Fibroblast of skin of back (primary cell): Measurements from ENCODE around the gene VWA5A.
"Not testable (repeated sequence)": the region's sequence is repeated elsewhere in the genome, so short reads cannot be mapped to it uniquely, and the experiment has no call there.

Source experiments
- DNase-seq: peaks from one replicate; pipeline ENCODE4 v3.0.0-alpha.2; 2013

VWA5A gene

DNA sequence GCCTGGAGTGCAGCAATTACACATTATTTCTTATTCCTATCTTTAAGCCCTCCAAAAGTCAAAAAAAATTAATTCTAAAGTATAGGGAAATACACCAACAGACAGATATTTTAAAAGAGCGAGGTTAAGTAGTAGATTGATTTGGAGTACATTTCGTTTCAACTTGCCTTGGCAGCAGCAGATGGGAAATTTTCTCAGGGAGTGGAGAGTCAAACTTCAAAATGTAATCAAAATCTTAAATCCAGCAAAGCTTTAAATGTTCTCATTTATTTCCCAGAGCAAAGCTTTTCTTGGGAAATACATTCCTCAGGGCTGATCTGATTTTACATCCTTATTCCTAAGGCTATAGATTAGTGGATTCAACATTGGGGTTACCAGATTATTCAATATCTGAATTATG lies 21.9 kb upstream of the VWA5A start:
- no peak for DNase-seq

DNA sequence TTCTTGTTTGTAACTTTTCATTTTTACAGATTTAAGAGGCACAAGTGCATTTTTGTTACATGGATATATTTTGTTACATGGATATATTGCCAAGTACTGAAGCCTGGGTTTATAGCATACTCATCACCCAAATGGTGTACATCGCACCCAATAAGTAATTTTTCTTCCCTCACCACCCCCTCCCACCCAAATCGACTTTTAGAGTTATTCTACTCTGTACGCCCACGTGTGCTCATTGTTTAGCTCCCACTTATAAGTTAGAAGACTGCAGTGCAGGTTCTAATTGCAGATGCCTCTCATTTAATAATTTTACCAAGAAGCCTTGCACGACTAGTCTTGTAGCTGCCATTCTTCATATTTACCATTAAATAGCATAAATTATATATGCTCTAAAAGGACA lies 20.5 kb upstream of the VWA5A start:
- DNase-seq = no peak

DNA sequence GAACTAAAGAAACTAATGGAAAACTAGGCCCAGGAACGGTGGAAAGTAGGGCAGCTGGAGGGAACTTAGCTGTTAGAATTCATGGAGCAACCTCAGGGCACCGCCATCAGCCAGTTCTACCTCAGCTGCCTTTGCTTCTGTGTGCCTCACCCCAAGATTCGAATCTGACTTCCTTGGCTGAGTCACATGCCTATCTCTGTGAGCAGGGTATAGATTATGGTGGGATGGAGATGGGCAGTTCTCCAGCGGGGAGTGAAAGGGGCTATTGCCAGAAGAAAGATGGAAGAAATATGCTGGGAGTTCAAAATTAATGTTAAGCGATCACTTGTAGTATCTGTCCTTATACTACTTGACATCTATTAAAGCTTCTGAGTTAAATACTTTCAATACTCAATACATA lies 18.9 kb upstream of the VWA5A start:
- DNase-seq = no peak

DNA sequence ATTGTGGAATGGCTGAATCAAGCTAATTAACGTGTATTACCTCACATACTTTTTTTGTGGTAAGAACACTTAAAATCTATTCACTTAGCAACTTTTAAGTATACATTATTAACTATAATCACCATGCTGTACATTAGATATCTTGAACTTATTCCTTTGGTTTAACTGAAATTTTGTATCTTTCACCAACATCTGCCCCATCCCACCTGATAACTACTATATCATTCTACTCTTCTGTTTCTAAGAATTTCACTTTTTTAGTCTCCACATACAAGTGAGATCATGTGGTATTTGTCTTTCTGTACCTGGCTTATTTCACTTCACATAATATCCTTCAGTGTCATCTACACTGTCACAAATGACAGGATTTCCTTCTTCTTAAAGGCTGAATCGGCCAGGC lies 17.1 kb upstream of the VWA5A start:
- DNase-seq = no peak

DNA sequence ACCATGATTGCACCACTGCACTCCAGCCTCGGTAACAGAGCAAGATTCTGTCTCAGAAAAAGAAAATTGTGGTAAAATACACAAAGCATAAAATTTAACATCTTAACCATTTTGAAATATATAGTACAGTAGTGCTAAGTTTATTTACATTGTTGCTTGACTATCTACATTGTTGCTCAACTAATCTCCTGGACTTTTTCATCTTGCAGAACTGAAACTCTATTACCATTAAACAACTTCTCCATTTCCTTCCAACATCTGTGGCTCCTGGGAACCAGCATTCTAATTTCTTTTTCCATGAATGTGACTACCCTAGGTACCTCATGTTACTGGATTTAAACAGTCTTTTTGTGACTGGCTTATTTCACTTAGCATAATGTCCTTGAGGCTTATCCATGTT lies 13.5 kb upstream of the VWA5A start:
- no peak for DNase-seq

DNA sequence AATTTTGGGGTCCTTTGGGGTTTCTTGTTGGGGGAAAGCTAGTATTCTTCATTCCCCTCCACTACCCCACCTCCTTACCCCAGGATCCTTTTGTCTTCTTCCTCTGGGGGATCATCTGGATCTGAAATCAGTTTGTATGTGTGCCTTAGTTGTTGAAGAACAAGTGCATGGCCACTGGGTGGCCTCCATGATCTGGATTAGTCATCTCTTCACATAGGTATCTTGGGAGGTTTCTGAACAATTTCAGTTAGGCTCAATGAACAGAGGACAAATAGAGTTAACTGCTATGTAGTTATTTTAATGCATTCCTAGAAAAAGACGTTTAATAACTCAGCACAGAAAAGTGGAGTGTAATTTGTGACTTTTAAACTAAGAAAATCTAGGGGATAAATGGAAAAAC lies 7.1 kb upstream of the VWA5A start:
- peak; percentile 11 for DNase-seq

DNA sequence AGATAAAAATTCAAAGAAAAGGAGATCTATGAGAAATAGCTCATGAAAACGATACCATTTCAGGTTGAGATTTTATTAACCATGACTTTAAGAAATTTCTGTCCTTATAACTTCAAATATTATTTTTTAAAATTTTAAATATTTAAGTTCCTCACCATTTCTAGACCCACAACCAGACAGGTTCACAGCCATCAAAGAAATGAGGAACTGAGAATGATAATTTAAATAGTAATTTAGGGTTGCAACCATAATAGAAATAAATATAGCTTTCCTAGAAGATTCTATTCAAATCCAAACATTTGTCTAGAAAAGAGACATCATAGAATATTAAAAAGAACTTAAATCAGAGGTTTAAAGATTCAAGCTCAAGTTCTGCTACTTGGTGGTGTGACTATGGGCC lies 5.9 kb upstream of the VWA5A start:
- DNase-seq = no peak

DNA sequence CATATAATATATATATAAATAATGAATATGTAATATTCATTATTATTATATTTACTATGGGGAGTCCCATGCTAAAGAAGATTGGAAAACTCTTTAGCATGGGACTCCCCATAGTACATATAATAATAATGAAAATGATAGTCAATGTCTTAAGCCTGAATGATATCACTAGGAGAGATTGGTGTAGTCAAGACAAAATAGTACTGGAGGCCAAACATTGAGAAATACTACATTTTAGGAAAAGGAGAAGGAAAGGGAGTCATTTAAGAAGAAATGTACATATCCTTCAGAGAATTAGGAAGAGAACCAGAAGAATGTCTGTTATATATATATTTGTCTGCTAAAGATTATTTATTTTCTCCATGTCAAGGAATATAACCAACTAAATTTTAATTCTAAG lies 5.0 kb upstream of the VWA5A start:
- no peak for DNase-seq

DNA sequence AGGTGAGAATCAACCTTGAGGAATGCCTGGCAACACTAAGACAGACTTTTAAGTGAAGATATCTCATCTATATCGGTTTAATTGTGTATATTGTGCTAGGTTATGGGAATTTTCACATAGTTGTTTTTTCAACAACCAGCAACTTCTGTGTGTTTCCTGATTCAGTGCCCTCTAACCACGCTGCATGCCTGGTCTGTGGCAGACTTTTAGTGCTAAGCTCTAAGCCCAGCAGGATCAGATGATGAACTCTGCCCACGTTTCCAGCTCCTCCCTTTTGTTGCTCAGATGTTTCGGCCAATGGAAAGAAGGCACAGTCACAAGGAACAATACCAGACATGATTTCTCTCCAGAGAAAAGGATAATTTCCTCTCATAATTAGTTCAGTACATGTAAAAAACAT lies 1.4 kb upstream of the VWA5A start:
- DNase-seq = peak; percentile 9

DNA sequence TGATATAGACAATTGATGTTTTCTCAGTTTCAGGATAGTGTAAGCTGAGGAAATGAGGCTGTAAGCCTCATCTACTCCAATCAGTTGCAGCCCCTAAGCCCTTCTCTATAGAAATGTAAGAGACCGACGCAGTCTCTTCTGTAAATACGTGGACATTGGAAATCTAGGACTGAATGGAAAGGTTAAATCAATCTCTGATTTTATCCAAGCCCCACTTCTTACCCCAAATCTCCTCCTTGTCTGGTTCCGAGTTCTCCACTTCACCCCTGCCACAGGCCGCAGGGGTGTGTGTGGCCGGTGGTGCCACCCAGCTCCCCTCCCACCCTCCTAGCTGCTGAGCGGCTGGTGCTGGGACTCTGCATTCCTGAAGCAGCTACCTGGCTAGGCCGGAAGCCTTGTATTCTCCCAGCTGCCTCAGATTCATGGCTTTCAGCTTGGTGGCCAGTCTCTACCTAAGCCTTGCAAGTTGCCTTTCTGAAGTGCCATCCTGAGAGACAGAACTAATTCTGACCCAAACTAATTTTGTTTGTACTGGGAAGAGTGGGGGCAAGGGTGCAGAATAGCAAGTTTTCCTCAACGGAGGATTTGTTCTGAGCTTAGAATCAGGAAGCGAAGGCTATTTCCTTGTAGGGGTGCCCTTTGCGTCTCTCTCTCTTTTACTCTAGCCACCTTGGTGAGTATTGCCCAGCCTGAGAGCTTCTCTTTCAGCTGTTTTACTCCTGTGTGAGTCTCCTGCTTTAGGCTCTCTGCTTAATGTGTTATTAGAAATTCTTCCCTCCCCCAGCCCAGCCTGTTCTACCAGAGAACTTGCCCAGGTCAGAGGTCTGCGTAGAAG lies 749 bp downstream of the VWA5A start:
- no peak for DNase-seq

DNA sequence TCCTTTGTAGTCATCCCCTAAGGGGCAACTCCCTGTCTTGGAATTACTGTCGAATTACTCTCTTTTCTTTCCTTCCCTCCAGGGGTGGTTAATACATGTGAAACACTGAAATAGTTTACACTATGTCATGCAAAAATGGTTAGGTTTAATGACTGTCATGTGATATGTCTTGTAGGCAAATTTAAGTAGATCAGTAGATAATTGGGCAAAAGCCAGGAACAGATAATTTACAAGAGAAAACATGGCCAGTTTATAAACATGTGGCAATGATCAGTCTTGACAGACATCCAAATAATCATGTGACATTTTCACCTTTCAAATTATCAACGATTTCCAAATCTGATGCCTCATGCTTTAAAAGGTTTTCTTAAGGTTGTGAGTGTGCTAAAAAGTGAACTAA lies 3.9 kb downstream of the VWA5A start:
- no peak for DNase-seq

DNA sequence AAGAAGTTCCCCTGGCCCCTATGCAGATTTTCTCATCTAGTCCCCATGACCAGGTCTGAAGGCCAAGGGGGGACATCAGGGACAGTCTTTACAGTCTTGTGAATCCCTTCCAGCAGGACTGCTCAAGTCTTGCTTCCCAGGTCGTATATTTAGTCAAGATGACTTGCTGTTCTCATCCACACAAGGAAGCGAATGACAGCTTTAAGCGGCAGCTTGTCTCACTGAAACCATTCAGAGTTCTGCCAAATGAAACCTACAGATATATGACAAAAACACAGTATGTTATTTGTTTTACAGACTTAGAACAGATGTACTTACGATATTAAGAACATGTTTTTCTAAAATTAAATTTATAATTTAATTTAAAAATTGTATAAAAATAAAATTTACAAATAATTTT lies 5.6 kb downstream of the VWA5A start:
- no peak for DNase-seq

DNA sequence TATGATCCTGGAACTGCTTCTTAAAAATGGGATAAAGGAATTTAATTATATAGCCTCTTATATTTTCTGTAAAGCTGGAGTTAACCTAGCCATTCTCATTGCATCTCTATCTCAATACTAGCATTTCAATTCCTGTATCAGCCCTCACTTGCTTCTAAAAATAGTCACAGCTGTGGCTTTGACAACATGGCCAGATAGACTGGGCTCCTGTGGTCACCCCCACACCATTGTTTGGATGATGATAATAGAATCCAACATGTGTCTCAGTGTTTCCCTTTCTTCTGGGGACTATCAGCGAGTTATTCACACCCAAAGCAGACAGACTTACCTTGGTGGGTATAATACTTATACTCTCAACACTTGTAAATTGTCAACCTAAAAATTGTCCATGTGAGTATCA lies 6.9 kb downstream of the VWA5A start:
- DNase-seq = no peak

DNA sequence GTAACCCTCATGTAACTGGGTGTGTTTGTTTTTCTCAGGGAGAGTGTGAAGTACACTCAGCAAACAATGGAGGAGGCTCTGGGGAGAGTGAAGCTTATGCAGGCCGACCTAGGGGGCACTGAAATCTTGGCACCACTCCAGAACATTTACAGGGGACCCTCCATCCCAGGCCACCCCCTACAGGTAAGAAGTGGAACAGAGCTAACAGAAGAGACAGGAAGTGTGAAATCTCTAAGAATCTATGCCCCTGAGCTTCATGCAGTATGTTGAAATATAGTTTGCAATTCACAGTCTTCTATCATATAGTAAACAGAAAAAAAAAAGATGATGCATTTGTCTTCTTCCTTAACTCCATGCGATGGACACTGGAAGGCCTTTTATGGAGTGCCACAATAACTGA lies 8.4 kb downstream of the VWA5A start:
- no peak for DNase-seq

DNA sequence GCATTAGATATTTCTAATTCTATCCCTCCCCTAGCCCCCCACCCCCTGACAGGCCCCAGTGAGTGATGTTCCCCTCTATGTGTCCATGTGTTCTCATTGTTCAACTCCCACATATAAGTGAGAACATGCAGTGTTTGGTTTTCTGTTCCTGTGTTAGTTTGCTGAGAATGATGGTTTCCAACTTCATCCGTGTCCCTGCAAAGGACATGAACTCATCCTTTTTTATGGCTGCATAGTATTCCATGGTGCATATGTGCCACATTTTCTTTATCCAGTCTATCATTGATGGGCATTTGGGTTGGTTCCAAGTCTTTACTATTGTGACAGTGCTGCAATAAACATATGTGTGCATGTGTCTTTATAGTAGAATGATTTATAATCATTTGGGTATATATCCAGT lies 11.9 kb downstream of the VWA5A start:
- DNase-seq = not testable (repeated sequence)

DNA sequence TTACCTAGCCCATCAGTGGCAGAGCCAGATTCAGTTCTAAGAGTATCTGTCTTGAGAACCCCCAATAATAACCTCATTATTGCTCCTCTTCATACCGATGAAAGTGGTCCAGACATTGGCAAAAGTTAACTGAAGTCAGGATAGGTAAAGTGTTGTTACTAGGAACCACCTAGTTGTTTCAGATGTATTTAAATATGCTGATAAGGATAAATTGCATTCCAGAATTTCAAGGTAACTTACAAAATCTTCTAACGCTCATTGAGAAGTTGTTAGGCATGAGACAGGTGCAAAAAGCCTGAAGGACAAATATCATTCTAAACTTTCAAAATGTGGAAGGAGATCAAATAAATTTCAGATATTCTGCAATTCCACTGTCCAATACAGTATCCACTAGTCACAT lies 27.8 kb downstream of the VWA5A start:
- no peak for DNase-seq

DNA sequence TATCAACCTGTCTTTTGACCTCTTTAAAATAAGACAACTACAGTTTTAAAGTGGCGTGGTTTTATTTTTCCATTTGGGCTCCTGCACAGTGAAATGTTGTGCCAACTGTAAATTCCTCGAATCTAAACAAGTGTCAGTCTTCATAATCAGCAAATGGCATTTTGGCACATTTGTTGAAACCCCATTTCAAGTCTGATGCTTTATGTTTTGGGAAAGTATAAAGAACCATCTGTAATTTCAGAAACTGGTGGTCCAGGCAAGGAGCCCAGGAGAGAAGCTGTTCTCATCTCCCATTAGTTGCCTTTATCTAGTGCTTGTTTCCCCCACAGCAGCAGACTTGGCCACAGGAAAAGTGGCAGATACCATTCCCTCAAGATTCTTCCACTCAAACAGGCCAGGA lies 32.7 kb downstream of the VWA5A start:
- no peak for DNase-seq

DNA sequence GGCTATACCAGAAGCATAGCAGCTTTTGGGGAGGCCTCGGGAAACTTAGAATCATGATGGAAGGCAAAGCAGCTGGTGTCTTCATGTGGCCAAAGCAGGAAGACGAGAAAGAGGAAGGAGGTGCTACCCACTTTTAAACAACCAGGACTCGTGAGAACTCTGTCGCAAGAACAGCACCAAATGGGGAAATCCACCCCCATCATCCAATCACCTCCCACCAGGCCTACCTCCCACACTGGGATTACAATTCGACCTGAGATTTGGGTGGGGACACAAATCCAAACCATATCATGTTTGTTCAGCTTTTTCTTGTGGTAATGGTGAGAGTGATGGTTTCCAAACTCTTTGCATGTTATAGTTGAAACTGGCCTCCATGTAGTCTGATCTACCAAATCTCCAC lies 35.4 kb downstream of the VWA5A start:
- DNase-seq = no peak

DNA sequence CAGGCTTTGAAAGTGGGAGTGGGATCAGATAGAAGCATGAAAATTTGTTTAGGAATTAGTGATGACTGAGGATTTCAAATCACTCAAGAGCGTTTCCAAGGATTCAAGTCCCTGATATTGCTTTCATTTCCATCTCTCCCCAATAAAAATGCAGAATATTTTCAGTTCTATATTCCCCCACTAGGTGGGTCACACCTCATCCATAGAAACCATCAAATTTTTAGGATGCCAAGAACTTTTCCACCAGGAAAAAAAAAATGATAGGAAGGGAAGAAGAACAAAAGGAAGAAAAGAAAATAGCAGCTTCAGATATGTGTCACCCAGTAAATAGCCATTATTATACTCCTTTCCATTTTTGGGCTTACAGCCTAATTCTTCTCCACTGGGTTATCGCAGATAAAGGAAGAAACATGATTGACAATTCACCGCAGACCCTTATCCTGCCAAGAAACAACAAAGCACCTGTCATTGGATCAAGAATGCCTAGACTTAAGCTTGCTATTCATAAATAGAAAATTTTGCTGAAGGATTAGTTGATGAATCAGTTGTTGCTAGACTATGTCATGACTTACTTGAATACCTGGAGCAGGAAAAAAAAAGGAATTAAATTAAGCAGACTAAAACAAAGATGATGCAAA lies 37.6 kb downstream of the VWA5A start:
- DNase-seq = no peak

DNA sequence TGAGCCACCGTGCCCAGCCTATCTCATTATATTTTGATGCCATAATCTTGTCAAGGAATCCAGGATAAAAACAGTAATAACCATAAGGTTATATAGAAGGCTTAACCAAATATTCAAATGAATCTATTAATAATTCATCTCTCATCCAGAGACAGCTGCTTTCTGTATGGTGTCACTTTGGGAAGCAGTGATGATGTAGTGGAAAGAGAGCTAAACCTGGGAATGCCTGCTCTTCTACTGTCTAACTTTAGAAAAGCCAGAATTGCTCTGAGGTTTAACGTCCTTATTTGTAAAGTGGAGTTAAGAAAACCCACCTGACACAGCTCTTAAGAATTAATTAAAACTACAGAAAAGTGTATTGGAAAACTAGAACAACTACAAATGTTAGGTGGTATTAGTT lies 38.6 kb downstream of the VWA5A start:
- DNase-seq = no peak

DNA sequence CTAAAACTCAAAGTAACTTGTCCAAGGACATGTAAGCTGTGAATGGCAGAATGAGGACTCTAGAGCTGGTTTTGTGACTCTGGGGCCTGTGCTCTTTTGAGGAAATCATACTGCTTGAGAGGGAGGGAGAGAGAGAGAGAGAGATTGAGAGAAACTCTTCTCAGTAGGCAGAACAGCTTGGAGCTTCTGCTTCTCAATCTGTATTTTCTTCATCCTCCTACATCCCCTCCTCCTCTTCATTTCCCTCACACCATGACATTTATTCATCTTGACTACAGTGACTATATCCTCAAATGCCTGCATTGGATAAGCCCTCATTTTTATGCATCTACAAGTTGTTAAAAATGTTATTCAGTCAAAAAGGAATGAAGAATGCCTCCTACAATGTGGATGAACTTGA lies 44.2 kb downstream of the VWA5A start:
- DNase-seq = no peak

DNA sequence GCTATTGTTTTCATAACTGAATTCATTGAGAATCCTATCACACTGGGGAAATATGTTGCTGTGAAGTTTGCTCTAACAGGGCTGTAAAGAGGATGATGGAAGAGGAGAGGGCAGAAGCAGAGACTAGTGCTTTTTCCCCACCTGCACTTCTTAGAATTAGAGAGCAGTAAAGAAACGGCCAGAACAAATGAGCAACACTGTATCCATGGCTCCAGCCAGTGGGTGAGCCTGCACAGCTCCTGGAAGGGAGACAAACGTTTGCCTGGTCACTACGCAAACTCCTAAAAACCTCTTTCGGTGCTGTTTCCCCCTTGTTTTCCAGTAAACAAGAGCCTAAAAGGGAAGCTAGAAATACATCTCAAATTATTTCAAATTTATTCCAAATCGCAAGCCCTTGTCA lies 45.7 kb downstream of the VWA5A start:
- no peak for DNase-seq

DNA sequence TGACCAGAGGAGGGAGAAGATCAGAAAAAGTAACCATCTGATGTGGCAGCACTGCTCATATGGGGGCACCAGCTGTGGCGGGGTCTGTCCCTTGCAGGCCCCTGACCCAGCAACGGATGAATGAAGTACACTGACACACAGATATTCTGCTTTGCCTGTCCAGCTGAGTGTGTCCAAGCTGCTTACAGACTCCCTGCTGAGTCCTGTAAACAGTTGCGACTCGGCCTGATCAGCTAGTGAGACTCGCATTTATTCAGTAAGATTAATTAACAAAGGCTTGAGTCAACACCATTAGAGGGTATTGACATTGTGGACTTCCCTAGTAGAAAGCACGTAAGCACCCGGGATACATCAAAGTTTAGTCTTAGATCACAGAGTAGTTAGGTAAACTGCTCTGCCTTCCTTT lies 52.6 kb downstream of the VWA5A start:
- DNase-seq = no peak

DNA sequence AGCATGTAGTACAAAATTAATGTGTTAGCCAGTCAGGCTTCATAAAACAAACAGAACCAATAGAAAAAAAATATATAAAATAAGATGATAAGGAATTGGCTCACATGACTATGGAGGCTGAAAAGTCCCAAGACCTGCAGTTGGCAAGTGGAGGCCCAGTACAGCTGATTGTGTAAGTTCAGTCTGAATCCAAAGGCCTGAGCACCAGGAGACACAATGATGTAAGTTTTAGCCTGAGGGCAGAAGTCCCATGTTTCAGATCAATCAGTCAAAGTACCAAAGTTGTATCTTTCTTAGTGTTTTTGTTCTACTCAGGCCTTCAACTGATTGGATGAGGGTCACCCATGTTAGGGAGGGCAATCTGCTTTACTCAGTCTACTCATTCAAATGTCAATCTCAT lies 53.5 kb downstream of the VWA5A start:
- no peak for DNase-seq

DNA sequence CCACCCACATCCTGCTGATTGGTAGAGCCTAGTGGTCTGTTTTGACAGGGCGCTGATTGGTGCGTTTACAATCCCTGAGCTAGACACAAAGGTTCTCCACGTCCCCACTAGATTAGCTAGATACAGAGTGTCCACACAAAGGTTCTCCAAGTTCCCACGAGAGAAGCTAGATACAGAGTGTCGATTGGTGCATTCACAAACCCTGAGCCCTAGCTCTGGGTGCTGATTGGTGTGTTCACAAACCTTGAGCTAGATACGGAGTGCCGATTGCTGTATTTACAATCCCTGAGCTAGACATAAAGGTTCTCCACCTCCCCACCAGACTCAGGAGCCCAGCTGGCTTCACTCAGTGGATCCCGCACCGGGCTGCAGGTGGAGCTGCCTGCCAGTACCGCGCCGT lies 55.1 kb downstream of the VWA5A start:
- not testable (repeated sequence) for DNase-seq
